Activated CD4-positive, CD25-positive, alpha-beta regulatory T cell treated with anti-CD3 and anti-CD28 coated beads, Interleukin-2, amount 50 U/mL, for 72 hours (primary cell): ENCODE data around the gene ZNF428.
"Not testable (repeated sequence)": the region's sequence is repeated elsewhere in the genome, so short reads cannot be mapped to it uniquely, and the experiment has no call there.

Experiments used
- DNase-seq: peaks from one replicate; pipeline ENCODE4 v3.0.0; 2021

The ZNF428 gene

DNA sequence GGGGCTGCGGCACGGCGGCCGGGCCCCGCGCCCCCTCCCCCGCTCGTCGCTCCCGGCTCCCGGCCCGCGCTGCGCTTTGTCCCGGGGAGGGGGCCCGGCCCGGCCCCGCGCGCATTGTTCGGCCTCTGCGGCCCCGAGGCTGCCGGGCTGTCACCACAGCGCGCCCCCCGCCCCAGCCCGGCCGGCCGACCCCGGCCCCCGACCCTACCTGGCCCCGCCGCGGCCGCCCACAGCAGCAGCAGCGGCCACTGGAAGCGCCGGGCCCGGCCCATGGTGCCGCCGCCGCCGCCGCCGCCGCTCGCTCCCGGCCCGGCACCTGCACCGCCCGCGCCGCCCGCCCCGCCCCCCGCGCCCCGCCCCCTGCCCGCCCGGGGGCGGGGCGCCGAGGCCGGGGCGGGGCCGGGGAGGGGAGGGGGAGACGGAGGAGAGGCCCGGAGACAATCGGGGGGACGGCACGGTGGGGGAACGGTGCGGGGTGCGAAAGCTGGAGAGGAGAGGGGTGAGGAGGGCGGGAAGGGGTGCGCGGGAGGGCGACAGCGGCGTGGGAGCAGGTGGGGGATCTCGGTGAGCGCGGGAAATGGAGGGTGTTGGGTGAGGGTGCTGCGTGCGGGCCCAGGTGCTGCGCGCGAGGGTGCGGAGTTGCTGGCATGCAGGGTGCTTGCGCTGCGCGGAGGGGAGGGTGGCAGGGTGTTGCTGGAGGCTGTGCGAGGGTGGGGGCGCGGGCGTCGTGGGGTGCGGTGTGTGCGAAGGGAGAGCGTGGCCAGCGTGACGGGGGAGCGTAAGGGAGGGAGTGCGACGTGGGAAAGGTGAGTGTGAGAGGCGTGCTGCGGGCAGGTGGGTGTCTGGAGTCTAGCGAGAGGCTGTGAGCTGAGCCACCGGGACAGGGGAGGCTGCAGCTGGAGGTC is 20.3 kb upstream of the ZNF428 start, which contains the start of gene CADM4:
Gene CADM4 (minus strand): TSS at position 332 of the 905 bp plus-strand sequence. CDS start 60 bp downstream, at position 272.
- DNase-seq = peak; percentile 47

- DNase-seq = no peak
These were observed 19.6 kb upstream of the ZNF428 start for GRCh38 chr19:43638995-43639518.

DNA sequence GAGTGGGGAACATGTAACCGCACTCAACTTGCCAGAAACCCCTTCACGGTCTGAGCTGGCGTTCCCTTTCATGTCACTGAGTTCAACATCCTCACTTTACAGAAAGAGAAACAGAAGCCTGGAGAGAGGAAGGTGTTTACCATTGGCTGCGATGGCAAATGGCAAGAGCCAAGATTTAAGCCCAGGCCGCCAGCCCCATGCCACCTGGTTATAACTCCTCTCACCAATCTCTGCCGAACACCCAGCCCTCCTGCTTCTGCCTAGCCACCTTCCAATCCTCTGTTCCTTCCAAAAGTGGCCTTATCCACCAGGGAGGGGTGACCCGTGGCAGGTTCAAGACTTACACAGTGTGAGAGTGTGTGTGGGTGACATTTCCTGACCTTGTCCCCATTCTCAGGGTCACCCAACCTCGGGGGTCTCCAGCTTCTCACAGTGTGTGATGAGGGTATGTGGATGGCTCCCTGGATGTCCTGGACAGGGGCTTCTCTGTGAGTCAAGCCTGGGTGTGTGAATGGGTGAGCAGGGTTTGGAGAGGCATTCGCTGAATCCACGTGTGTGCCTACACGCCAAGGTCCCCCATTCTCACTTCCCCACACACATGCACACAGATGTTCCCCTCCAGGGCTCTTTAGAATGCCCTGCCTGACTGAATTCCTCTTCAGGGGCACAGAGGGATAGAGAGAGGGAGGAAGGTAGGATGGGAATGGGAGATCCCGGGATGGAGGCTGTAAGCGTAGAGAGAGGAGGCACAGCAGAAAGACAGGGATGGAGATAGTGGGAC is 19.0 kb upstream of the ZNF428 start:
- no peak for DNase-seq

- no peak for DNase-seq
These were observed 16.8 kb upstream of the ZNF428 start for GRCh38 chr19:43636121-43636683.

DNA sequence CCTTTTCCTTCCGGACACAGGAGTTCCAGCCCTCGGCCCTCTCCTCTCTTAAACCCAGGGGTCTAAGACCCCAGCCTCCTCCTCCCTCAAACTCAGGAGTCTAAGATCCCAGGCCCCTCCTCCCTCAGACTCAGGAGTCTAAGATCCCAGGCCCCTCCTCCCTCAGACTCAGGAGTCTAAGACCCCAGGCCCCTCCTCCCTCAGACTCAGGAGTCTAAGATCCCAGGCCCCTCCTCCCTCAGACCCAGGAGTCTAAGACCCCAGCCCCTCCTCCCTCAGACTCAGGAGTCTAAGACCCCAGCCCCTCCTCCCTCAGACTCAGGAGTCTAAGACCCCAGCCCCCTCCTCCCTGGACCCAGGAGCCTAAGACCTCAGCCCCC is 16.1 kb upstream of the ZNF428 start:
- not testable (repeated sequence) for DNase-seq

- no peak for DNase-seq
These were observed 15.6 kb upstream of the ZNF428 start for GRCh38 chr19:43634872-43635560.

- DNase-seq = no peak
These were observed 15.1 kb upstream of the ZNF428 start for GRCh38 chr19:43634506-43634871.

DNA sequence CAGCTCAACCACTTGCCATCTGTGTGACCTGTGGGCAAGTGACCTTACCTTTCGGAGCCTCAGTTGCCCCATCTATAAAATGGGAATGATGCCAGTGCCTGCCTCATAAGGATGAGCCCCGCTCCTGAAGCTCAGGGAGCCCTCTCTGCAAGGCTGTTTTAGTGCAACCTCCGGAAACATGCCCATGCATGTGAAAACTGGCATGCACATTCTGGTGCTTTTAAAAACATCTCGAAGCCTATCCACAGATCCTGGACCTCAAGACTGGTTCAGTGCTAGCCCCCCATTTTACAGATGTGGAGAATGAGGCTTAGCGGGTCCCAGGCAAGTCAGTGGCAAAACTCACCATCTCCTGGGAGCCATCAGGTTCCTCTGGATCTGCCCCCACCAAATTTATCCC is 14.6 kb upstream of the ZNF428 start:
- no peak for DNase-seq

GRCh38 chr19:43633520-43633919 is 14.1 kb upstream of the ZNF428 start:
- no peak for DNase-seq

- DNase-seq = no peak
These were observed 12.1 kb upstream of the ZNF428 start for GRCh38 chr19:43631491-43631890.

DNA sequence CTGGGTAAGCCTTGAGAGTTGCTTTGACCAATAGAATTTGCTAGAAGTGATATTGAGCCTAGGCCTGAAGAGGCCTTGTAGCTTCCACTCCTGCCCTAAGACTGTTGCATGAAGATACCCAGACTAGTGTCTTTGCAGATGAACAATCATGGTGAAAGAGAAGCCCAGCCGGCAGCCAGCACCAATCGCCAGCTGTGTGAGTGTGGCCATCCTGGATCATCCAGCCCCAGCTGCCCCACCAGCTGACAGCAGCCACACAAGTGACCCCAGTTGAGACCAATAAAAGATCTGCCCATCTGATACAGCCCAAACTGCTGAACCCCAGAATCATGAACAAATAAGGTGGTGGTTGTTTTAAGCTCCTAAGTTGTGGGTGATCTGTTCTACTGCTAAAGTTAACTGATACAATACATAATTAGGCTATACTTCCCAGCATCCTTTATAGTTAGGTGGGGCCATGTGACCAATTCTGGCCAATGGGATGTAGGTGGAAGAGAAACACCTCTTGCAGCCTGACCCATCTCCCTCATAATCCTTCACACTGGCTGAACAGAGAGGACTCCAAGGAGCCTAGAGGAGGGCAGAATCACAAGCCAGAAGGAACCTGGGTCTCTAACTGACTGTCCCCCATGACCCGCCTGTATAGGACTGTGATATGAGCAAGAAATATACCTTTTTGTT is 9.4 kb upstream of the ZNF428 start:
- no peak for DNase-seq

DNA sequence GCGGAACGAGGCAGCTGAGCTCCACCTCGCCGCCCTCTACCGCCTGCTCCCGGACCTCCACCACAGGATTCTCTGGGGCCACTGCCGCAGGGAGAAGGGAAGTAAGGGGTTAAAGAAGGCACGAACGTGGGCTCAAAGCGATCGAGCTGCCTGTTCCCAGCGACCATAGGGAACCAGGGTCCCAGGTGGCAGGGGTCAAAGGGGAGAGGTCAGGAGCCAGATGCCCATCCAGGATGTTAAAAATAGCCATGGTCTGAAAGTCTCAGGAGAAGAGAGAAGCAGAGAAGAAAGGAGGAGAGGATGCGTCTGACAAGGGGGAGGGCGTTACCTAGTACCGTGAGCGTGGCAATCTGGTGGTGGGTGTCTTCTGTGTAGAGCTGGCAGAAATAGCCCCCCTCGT is 7.4 kb upstream of the ZNF428 start:
- no peak for DNase-seq

- no peak for DNase-seq
These were observed 6.6 kb upstream of the ZNF428 start for GRCh38 chr19:43625918-43626579.

- peak; percentile 82 for DNase-seq
These were observed 5.5 kb upstream of the ZNF428 start for GRCh38 chr19:43624933-43625332.

GRCh38 chr19:43623889-43624670 is 4.7 kb upstream of the ZNF428 start:
- no peak for DNase-seq

DNA sequence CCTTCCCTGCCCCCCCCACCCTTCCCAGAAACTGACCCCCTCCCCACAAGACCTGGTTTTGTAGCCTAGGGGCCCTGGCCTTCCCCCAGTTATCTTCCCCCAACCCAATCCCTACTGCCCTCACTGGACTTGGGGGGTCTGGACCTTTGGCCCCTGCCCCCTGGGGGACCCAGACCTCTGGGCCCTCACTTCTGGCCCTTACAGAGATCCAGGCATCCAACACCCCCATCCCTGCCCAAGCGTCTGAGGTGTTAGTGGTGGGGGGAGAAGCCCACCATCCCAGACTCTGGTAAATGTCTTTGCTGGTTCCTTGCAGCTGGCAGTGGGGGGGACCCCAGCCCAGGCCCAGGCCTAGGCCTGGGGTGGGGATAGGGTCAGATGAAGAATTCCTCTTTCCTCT is 3.5 kb upstream of the ZNF428 start:
- DNase-seq = no peak

DNA sequence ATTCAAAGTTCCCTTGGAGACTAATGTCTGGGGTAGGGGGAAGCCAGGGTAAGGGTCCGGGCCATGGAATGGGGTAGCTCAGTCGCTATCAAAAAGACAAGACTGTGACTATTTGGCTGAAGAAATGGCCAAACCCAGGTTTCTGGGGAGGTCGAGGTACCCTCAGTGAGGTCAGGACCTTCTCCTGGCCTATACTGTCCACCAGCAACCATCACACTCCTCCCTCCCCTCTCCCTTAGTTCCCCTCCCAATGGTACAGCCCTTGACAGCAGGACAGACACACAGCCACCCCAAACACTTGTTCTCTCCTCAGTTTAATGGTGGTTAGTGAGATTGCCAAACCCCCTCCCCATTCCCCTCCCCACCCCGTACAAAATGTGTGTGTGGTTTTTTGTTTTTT is 2.6 kb upstream of the ZNF428 start:
- no peak for DNase-seq

DNA sequence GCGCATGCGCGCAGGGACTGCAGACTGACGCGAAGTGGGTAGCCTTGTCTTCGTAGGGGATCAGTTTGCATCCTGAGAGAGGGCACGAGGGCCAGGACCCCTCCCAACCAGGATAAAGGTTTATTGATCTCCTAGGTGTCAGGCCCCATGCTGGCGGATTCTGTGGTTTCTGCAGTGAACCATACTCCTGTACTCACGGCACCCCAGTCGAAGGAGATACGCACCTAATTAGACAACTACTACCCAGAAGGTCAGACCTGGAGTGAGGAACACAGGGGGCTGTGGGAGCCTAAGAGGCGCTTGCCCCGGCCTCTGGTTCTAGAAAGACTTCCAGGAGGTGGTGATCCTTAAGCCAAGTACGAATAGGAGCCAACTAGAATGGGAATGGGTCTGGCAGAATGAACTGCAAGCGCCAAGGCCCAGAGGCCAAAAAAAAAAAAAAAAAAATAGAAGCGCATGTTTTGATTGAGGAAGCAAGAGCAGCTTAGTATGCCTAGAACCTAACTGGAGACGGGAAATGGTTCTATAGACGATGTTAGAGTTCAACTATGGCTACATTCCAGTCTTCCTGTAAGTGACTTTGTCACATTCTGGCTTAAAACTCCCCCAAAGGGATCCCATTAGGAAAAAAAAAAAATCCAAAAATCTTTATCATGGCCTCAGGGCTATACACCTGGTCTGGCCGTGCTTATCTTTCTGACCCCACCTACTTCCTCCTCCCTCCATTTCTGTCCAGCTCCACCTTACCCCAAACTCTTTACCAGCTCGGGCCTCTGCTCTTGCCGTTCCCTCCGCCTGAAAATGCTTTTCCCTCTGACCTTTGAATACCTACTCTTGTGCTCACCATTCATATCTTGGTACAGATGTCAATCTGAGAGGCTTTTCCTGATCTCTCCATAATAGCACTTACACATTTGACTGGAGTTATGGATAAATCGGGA is 902 bp upstream of the ZNF428 start:
- DNase-seq = no peak

DNA sequence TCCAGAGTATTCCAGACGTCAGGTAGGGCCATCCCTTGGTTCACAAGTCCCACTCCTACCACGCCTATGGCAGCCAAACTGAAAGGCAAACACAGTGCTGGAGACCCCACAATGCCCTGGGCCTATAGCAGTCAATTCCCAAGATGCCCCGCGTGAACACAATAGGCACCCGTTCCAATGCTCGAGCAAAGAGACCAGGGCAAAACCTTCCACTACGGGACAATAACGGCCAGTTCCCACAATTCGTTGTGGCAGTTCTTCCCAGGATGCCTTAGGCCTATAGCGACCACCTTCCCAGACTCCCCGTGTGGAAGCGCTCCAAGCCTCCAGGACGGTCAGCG is 538 bp downstream of the ZNF428 start:
- DNase-seq = no peak

DNA sequence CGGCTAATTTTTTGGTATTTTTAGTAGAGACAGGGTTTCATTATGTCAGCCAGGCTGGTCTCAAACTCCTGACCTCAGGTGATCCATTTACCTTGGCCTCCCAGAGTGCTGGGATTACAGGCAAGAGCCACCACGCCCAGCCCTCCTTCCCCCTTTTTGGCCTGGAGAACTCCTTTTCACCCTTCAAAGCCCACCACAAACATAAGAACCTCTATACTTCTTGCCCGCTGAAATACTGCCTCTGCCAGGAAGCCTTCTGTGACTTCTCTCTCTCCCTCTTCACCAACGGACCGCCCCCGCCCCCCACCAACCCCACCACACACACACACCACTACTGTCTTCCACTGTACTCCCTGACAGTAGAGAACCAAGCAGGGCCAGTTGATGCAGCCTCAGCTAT is 2.5 kb downstream of the ZNF428 start:
- no peak for DNase-seq
